ENCODE results near the gene PTCH1.

- TF ChIP-seq CTCF (IDR thresholded peaks at IDR 0.05 in 2 of 3, conservative IDR thresholded peaks at IDR 0.05 in 1 of 3; ENCODE audit: control insufficient read depth in 2 of 3, extremely low read depth in 1 of 3, insufficient read depth in 1 of 3, low read depth in 3 of 3, low read length in 3 of 3): no peak
- no peak for TF ChIP-seq SUZ12 (IDR thresholded peaks at IDR 0.05; ENCODE audit: unreplicated experiment)
- no peak for TF ChIP-seq ZNF274 (IDR thresholded peaks at IDR 0.05; ENCODE audit: insufficient read depth, insufficient read length)
- TF ChIP-seq USF2 (IDR thresholded peaks at IDR 0.05; ENCODE audit: borderline replicate concordance, low read depth, low read length): no peak
- no peak for TF ChIP-seq RAD21 (IDR thresholded peaks at IDR 0.05; ENCODE audit: insufficient read depth, low read depth, low read length)
- TF ChIP-seq EGR1 (IDR thresholded peaks at IDR 0.05; ENCODE audit: borderline replicate concordance in 1 of 2, low read depth in 2 of 2, low read length in 2 of 2): no peak
- TF ChIP-seq GABPA (IDR thresholded peaks at IDR 0.05; ENCODE audit: low read depth): no peak
- TF ChIP-seq MYC (IDR thresholded peaks at IDR 0.05; ENCODE audit: insufficient read depth, insufficient read length, insufficient replicate concordance, low read length, severe bottlenecking): no peak
- no peak for TF ChIP-seq HDAC2 (IDR thresholded peaks at IDR 0.05)
- TF ChIP-seq RBBP5 (conservative IDR thresholded peaks at IDR 0.05): no peak
- TF ChIP-seq PRDM15 (CRISPR knock-in tag; IDR thresholded peaks at IDR 0.05): no peak
Observed at GRCh38 chr9:95413793-95414192, 103.0 kb downstream of the PTCH1 start.

Measured in GM12878 (cell line).